Activated CD4-positive, alpha-beta T cell treated with anti-CD3 and anti-CD28 coated beads, Interleukin-2, Interleukin-6, amounts not matched to agents 100 ng/mL and 50 ng/mL, durations not matched to agents 16 hours and 8 hours (primary cell): ENCODE measurements around the gene FGF3.
A peak's percentile ranks its signal among the peaks of the same experiment; 100 is the strongest.

Experiments used
- DNase-seq: peaks from one replicate; pipeline ENCODE4 v3.0.0-alpha.2; 2020

The FGF3 gene

GRCh38 chr11:69843529-69843921 is 24.3 kb upstream of the FGF3 start:
- no peak for DNase-seq

- DNase-seq: no peak
Measured at GRCh38 chr11:69842746-69843528, 23.7 kb upstream of the FGF3 start.

- DNase-seq: peak; percentile 36
Measured at GRCh38 chr11:69841859-69842698, 22.9 kb upstream of the FGF3 start.

GRCh38 chr11:69841170-69841858 is 22.1 kb upstream of the FGF3 start:
- no peak for DNase-seq

- DNase-seq: no peak
Measured at GRCh38 chr11:69840371-69841169, 21.4 kb upstream of the FGF3 start.

- no peak for DNase-seq
Measured at GRCh38 chr11:69839516-69839915, 20.3 kb upstream of the FGF3 start.

GRCh38 chr11:69837791-69838190 is 18.6 kb upstream of the FGF3 start:
- DNase-seq: peak; percentile 10

- no peak for DNase-seq
Measured at GRCh38 chr11:69836401-69836800, 17.2 kb upstream of the FGF3 start.

- DNase-seq: peak; percentile 22
Measured at GRCh38 chr11:69834811-69835800, 15.9 kb upstream of the FGF3 start.

- no peak for DNase-seq
Measured at GRCh38 chr11:69834251-69834650, 15.0 kb upstream of the FGF3 start.

- no peak for DNase-seq
Measured at GRCh38 chr11:69832561-69833413, 13.6 kb upstream of the FGF3 start.

- no peak for DNase-seq
Measured at GRCh38 chr11:69831985-69832384, 12.8 kb upstream of the FGF3 start.

GRCh38 chr11:69830086-69830485 is 10.9 kb upstream of the FGF3 start:
- DNase-seq: no peak

- DNase-seq: no peak
Measured at GRCh38 chr11:69828971-69829344, 9.7 kb upstream of the FGF3 start.

GRCh38 chr11:69828276-69828970 is 9.2 kb upstream of the FGF3 start:
- DNase-seq: no peak

GRCh38 chr11:69826773-69827172 is 7.6 kb upstream of the FGF3 start:
- no peak for DNase-seq

- no peak for DNase-seq
Measured at GRCh38 chr11:69825941-69826340, 6.7 kb upstream of the FGF3 start.

GRCh38 chr11:69825037-69825834 is 6.0 kb upstream of the FGF3 start:
- no peak for DNase-seq
